Limb (tissue), 2 donors: ENCODE measurements around the gene NCOA5.
A peak's percentile ranks its signal among the peaks of the same experiment; 100 is the strongest.
"Not testable (repeated sequence)": the region's sequence is repeated elsewhere in the genome, so short reads cannot be mapped to it uniquely, and the experiment has no call there.

Experiments
- DNase-seq, 2 donors: peaks; one replicate each; pipeline ENCODE4 v3.0.0-alpha.2; 2016; ENCODE audit errors: extremely low spot score in 2 of 2

NCOA5 gene

GRCh38 chr20:46121184-46121930 is 31.6 kb upstream of the NCOA5 start:
- no peak for DNase-seq

DNA sequence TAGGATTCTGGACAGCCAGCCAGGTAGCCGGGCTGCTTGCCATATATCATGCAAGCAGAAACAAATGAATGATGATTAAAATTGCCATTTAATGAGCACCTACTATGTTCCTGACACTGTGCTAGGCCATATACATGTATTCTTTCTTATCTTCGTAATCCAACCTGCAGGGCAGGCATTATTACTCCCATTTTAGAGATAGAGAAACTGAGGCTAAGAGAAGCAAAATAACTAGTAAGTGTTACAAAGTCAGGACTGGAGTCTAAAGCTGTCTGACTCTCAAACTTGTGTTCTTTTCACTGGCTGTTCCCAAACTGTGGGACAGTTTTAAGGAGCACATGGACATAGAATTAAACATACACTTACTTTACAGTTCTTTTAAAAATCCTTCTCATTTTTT is 30.4 kb upstream of the NCOA5 start:
- no peak for DNase-seq

GRCh38 chr20:46119547-46119946 is 29.8 kb upstream of the NCOA5 start:
- DNase-seq: no peak

DNA sequence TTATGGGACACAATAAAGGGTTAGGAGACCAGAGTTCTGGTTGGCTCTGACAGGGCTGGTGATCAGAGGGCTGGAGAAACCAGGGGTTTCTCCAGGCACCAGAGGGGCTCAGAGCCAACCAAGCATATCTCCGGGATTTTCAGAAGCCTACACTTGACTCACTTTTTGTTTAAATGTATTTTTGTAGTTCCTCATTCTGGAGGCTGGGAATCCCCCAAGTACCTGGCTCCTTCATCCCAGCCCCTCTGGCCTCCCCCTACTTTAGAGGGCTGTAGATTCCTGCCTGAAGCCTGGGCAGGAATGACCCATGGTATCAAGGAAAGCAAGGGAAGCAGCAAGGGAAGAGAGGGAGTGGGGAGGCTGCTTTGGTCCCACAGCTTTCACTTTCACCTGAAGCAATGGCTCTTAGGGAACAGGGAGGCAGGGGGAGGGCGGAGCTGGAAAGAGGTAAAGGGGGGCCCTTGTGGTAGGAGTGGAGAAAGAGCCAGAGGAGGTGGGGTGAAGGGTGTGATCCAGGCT is 29.3 kb upstream of the NCOA5 start:
- no peak for DNase-seq

- no peak for DNase-seq
These were observed 28.8 kb upstream of the NCOA5 start for GRCh38 chr20:46118481-46119020.

GRCh38 chr20:46117704-46118467 is 28.1 kb upstream of the NCOA5 start, which contains the start of gene CD40:
TSS of gene CD40 (plus strand) at chr20:46118314. CDS start at chr20:46118344, 30 bp downstream.
- peak in 1 of 2 donors; percentile 54 for DNase-seq

GRCh38 chr20:46114449-46114848 is 24.7 kb upstream of the NCOA5 start:
- no peak for DNase-seq

DNA sequence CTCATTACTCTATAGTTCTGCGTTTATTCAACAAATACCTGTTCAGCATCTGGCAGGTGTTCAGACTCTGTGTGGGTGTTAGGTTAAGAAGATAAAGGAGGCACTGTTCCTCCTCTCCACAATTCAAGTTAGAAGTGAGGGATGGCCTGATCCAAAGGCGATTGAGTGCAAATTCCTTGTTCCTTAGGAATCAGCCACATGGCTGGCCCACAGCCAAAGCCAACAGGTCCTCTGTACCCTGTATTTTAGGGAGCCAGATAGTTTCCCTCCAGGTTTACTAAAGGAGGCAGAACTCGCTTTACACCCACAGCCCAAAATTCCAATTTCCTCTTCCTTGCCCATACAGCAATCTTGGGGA is 23.3 kb upstream of the NCOA5 start:
- DNase-seq: no peak

GRCh38 chr20:46112430-46113112 is 22.8 kb upstream of the NCOA5 start:
- DNase-seq: no peak

GRCh38 chr20:46111836-46112212 is 22.1 kb upstream of the NCOA5 start:
- DNase-seq: no peak

GRCh38 chr20:46111028-46111835 is 21.5 kb upstream of the NCOA5 start:
- no peak for DNase-seq

- no peak for DNase-seq
These were observed 19.2 kb upstream of the NCOA5 start for GRCh38 chr20:46108976-46109375.

- no peak for DNase-seq
These were observed 18.7 kb upstream of the NCOA5 start for GRCh38 chr20:46108435-46108841.

- no peak for DNase-seq
These were observed 17.3 kb upstream of the NCOA5 start for GRCh38 chr20:46107061-46107460.

GRCh38 chr20:46104262-46104661 is 14.5 kb upstream of the NCOA5 start:
- DNase-seq: no peak

GRCh38 chr20:46102940-46103339 is 13.2 kb upstream of the NCOA5 start:
- DNase-seq: no peak

DNA sequence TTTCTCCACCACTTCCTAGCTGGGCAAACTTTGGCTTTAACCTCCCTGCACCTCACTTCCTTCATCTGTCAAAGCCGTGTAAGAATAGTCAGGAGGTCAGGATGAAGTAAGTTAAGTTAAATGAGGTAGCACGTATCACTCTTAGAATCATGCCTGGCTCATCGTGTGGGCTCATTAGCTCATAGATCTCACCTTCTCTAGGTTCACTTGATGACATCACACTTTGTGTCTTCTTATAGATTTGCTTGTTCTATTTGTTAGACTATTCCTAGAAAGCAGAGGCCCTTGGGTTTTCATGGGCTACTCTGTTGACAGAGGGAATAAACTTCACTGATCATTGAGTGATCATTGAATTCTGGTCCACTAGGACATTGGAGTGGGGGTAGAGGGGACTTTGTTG is 12.2 kb upstream of the NCOA5 start:
- no peak for DNase-seq

GRCh38 chr20:46100988-46101387 is 11.2 kb upstream of the NCOA5 start:
- no peak for DNase-seq

DNA sequence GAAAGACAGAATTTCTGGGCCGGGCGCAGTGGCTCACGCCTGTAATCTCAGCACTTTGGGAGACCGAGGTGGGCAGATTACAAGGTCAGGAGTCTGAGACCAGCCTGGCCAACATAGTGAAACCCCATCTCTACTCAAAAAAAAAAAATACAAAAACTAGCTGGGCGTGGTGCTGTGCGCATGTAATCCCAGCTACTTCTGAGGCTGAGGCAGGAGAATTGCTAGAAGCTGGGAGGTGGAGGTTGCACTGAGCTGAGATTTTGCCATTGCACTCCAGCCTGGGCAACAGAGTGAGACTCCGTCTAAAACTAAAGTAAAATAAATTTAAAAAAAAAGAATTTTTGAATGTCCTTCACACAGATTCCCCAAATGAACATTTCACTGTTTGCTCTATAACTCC is 10.7 kb upstream of the NCOA5 start:
- not testable (repeated sequence) for DNase-seq

DNA sequence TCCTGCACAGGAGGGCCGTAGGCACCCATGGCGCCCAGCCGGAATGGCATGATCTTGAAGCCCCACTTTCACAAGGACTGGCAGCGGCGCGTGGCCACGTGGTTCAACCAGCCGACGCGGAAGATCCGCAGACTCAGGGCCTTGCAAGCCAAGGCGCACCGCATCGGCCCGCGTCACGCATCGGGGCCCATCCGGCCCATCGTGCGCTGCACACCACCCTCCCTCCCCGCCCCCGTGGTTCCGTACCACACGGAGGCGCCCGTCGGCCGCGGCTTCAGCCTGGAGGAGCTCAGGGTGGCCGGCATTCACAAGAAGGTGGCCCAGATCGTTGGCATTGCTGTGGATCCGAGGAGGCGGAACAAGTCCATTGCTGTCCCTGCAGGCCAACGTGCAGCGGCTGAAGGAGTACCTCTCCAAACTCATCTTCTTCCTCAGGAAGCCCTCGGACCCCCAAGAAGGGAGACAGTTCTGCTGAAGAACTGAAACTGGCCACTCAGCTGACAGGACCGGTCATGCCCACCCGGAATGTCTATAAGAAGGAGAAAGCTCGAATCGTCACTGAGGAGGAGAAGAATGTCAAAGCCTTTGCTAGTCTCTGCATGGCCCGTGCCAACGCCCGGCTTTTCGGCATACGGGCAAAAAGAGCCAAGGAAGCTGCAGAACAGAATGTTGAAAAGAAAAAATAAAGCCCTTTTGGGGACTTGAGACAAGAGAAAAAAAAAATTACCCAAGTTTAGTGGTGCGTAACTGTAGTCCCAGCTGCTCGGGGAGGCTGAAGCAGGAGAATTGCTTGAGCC is 9.9 kb upstream of the NCOA5 start:
- DNase-seq: no peak
